GM10248 (cell line): ENCODE data around the gene ZBED4.

Source experiments
- CTCF ChIA-PET: fragments of 300-600 bp; sonication (Branson Sonifier 250); formaldehyde crosslinking; extraction: SDS; loops from one replicate; lab custom pipeline; 2021; ENCODE audit warnings: antibody characterized with exemption; lab: Yijun Ruan, JAX
- POLR2A ChIA-PET: fragments of 350-650 bp; sonication (Branson Sonifier 250); formaldehyde crosslinking; extraction: SDS; loops from one replicate; lab custom pipeline; 2020; ENCODE audit warnings: antibody characterized with exemption; lab: Yijun Ruan, JAX
- DNase-seq: peaks from one replicate; pipeline ENCODE4 v3.0.0; 2012; ENCODE audit errors: extremely low spot score
- CTCF ChIP-seq: IDR thresholded peaks from 2 replicates; pipeline ENCODE4 v1.5.1; 2012; ENCODE audit warnings: mild to moderate bottlenecking, low read depth; ENCODE audit errors: extremely low read depth, missing control alignments, control extremely low read depth

Gene ZBED4

GRCh38 chr22:49811020-49811791 is 42.4 kb upstream of the ZBED4 start:
- ChIA-PET CTCF (interaction anchor here (2.6 kb wide), 1 partner anchor 10 kb away, joined by 9 read pairs; no protein-coding TSS in a partner anchor), POLR2A (no interaction called here)
- TF ChIP-seq CTCF = no peak
- no peak for DNase-seq

- DNase-seq = no peak
- POLR2A ChIA-PET = no interaction called here
- CTCF ChIA-PET = interaction anchor here (1.6 kb wide), 1 partner anchor 12 kb away, joined by 3 read pairs; no protein-coding TSS in a partner anchor
- TF ChIP-seq CTCF = no peak
These were observed 40.8 kb upstream of the ZBED4 start for GRCh38 chr22:49812838-49813237.

- ChIA-PET CTCF (no interaction called here), POLR2A (no interaction called here)
- DNase-seq = no peak
- TF ChIP-seq CTCF = no peak
These were observed 39.4 kb upstream of the ZBED4 start for GRCh38 chr22:49814164-49814686.

GRCh38 chr22:49814856-49815255 is 38.8 kb upstream of the ZBED4 start:
- ChIA-PET CTCF (no interaction called here), POLR2A (no interaction called here)
- TF ChIP-seq CTCF = no peak
- no peak for DNase-seq

- no peak for TF ChIP-seq CTCF
- ChIA-PET POLR2A (no interaction called here), CTCF (interaction anchor here (0.9 kb wide), 1 partner anchor 42 kb away, joined by 4 read pairs; no protein-coding TSS in a partner anchor)
- no peak for DNase-seq
These were observed 38.0 kb upstream of the ZBED4 start for GRCh38 chr22:49815641-49816091.

GRCh38 chr22:49817359-49817758 is 36.3 kb upstream of the ZBED4 start:
- no peak for TF ChIP-seq CTCF
- ChIA-PET CTCF (interaction anchor here (1.1 to 1.7 kb wide), 3 partner anchors 9 to 26 kb away, joined by 3 to 4 read pairs (median 4); no protein-coding TSS in a partner anchor), POLR2A (interaction anchor here (1.0 kb wide), 1 partner anchor 8 kb away, joined by 5 read pairs; no protein-coding TSS in a partner anchor)
- DNase-seq = no peak
